H9 (cell line): ENCODE measurements around the gene KCNMA1. TPM values are rescaled to one million over a fixed set of nuclear protein-coding genes. Genes with fewer than 3 reads are reported as not detected.

Experiments used
- DNase-seq: peaks from one replicate; pipeline ENCODE4 v3.0.0-alpha.2; 2017
- H2AFZ ChIP-seq: one replicate; pipeline ENCODE4 v1.6.1; 2013; ENCODE audit warnings: mild to moderate bottlenecking, low read length, control low read depth, moderate library complexity
- H2AK5ac ChIP-seq: 2 replicates; pipeline ENCODE4 v1.6.1; 2013; ENCODE audit warnings: low read length, control low read depth, mixed read lengths; ENCODE audit not compliant: insufficient read length
- H2BK120ac ChIP-seq: one replicate; pipeline ENCODE4 v1.6.1; 2013; ENCODE audit warnings: low read depth, mild to moderate bottlenecking, low read length, control low read depth, inconsistent platforms; ENCODE audit not compliant: poor library complexity, severe bottlenecking
- H2BK12ac ChIP-seq: 2 replicates; pipeline ENCODE4 v1.6.1; 2013; ENCODE audit warnings: low read length, control low read depth, mixed read lengths, low read depth; ENCODE audit not compliant: insufficient read length
- H2BK15ac ChIP-seq: 2 replicates; pipeline ENCODE4 v1.6.1; 2013; ENCODE audit warnings: low read depth, low read length, control low read depth
- H2BK20ac ChIP-seq: one replicate; pipeline ENCODE4 v1.6.1; 2013; ENCODE audit warnings: low read depth, mild to moderate bottlenecking, low read length, control low read depth, inconsistent platforms; ENCODE audit not compliant: poor library complexity, severe bottlenecking
- H2BK5ac ChIP-seq: 2 replicates; pipeline ENCODE4 v1.6.1; 2013; ENCODE audit warnings: low read length, control low read depth, mixed read lengths; ENCODE audit not compliant: insufficient read length
- H3K14ac ChIP-seq: 2 replicates; pipeline ENCODE4 v1.6.1; 2013; ENCODE audit warnings: low read length, control low read depth; ENCODE audit not compliant: insufficient read depth
- H3K18ac ChIP-seq: 2 replicates; pipeline ENCODE4 v1.6.1; 2013; ENCODE audit warnings: low read depth, mild to moderate bottlenecking, mixed read lengths, low read length, control low read depth; ENCODE audit not compliant: insufficient read length
- H3K23ac ChIP-seq: 2 replicates; pipeline ENCODE4 v1.6.1; 2013; ENCODE audit warnings: low read length, control low read depth, mixed read lengths, low read depth; ENCODE audit not compliant: insufficient read length
- H3K23me2 ChIP-seq: 2 replicates; pipeline ENCODE4 v1.6.1; 2013; ENCODE audit warnings: low read depth, mild to moderate bottlenecking, mixed read lengths, low read length, control low read depth; ENCODE audit not compliant: insufficient read length, poor library complexity, severe bottlenecking
- H3K27ac ChIP-seq: 2 replicates; pipeline ENCODE4 v1.5.1; 2013; ENCODE audit warnings: low read length, control low read depth, mixed read lengths, low read depth; ENCODE audit not compliant: insufficient read length
- H3K27me3 ChIP-seq: 2 replicates; pipeline ENCODE4 v1.6.1; 2013; ENCODE audit warnings: low read length, control low read depth, inconsistent platforms; ENCODE audit not compliant: insufficient read depth
- H3K4ac ChIP-seq: 2 replicates; pipeline ENCODE4 v1.6.1; 2013; ENCODE audit warnings: low read depth, mild to moderate bottlenecking, control low read depth, inconsistent platforms, low read length, moderate library complexity
- H3K4me1 ChIP-seq: 2 replicates; pipeline ENCODE4 v1.6.1; 2013; ENCODE audit warnings: low read length, control low read depth, inconsistent platforms; ENCODE audit not compliant: insufficient read depth
- H3K4me2 ChIP-seq: 2 replicates; pipeline ENCODE4 v1.6.1; 2013; ENCODE audit warnings: low read length, control low read depth, mixed read lengths; ENCODE audit not compliant: insufficient read length, insufficient read depth
- H3K56ac ChIP-seq: 2 replicates; pipeline ENCODE4 v1.6.1; 2013; ENCODE audit warnings: low read depth, mild to moderate bottlenecking, mixed read lengths, low read length, control low read depth; ENCODE audit not compliant: insufficient read length
- H3K79me1 ChIP-seq: 2 replicates; pipeline ENCODE4 v1.6.1; 2013; ENCODE audit warnings: low read depth, mild to moderate bottlenecking, moderate library complexity, low read length, control low read depth, inconsistent platforms; ENCODE audit not compliant: insufficient read depth, poor library complexity, severe bottlenecking
- H3K79me2 ChIP-seq: 2 replicates; pipeline ENCODE4 v1.6.1; 2013; ENCODE audit warnings: low read length, control low read depth, inconsistent platforms; ENCODE audit not compliant: insufficient read depth
- H3K9ac ChIP-seq: 2 replicates; pipeline ENCODE4 v1.6.1; 2013; ENCODE audit warnings: low read length, control low read depth, mixed read lengths; ENCODE audit not compliant: insufficient read length; ENCODE audit errors: extremely low read depth
- H3K9me3 ChIP-seq: one replicate; pipeline ENCODE4 v1.6.1; 2013; ENCODE audit warnings: low read depth, low read length, inconsistent platforms; ENCODE audit not compliant: control insufficient read depth
- H3T11ph ChIP-seq: one replicate; pipeline ENCODE4 v1.6.1; 2013; ENCODE audit warnings: mild to moderate bottlenecking, low read length, control low read depth, inconsistent platforms
- H4K20me1 ChIP-seq: one replicate; pipeline ENCODE4 v1.6.1; 2013; ENCODE audit not compliant: control insufficient read depth, insufficient read length, insufficient read depth
- H4K5ac ChIP-seq: 2 replicates; pipeline ENCODE4 v1.6.1; 2013; ENCODE audit warnings: low read depth, mild to moderate bottlenecking, mixed read lengths, low read length, control low read depth; ENCODE audit not compliant: insufficient read length
- H4K8ac ChIP-seq: replicated peaks from 2 replicates; pipeline ENCODE4 v1.6.1; 2013; ENCODE audit warnings: low read length, control low read depth, mixed read lengths, low read depth; ENCODE audit not compliant: insufficient read length
- H4K91ac ChIP-seq: 2 replicates; pipeline ENCODE4 v1.6.1; 2013; ENCODE audit warnings: low read depth, mild to moderate bottlenecking, moderate library complexity, mixed read lengths, low read length, control low read depth; ENCODE audit not compliant: insufficient read length
- H3K27ac Mint-ChIP-seq, 3 experiments: 2 replicates in 2 of 3; 3 replicates in 1 of 3; pipeline ENCODE4 v1.8.0; 2020 to 2021; ENCODE audit warnings: mixed read lengths in 3 of 3, mild to moderate bottlenecking in 1 of 3, moderate library complexity in 1 of 3
- H3K27me3 Mint-ChIP-seq: 2 replicates; pipeline ENCODE4 v1.8.0; 2021; ENCODE audit warnings: low read depth, mild to moderate bottlenecking, moderate library complexity, mixed read lengths
- H3K36me3 Mint-ChIP-seq, 3 experiments: 2 replicates in 2 of 3; 3 replicates in 1 of 3; pipeline ENCODE4 v1.8.0; 2020 to 2021; ENCODE audit warnings: low read depth in 3 of 3, mixed read lengths in 3 of 3; ENCODE audit not compliant: insufficient read depth in 1 of 3
- H3K4me1 Mint-ChIP-seq, 2 experiments: 2 replicates each; pipeline ENCODE4 v1.8.0; 2020; ENCODE audit warnings: mixed read lengths in 2 of 2
- H3K4me3 Mint-ChIP-seq, 2 experiments: 2 replicates in 1 of 2; 3 replicates in 1 of 2; pipeline ENCODE4 v1.8.0; 2020 to 2021; ENCODE audit warnings: mild to moderate bottlenecking in 2 of 2, mixed read lengths in 2 of 2, moderate library complexity in 1 of 2
- H3K9me3 Mint-ChIP-seq, 2 experiments: 2 replicates in 1 of 2; 3 replicates in 1 of 2; pipeline ENCODE4 v1.8.0; 2020; ENCODE audit warnings: mild to moderate bottlenecking in 2 of 2, mixed read lengths in 2 of 2, moderate library complexity in 1 of 2
- CTCF ChIP-seq: fragments of 200-600 bp; sonication (generic); conservative IDR thresholded peaks from 3 replicates; pipeline ENCODE4 v1.8.0; 2021; ENCODE audit warnings: antibody characterized with exemption, mild to moderate bottlenecking
- WGBS: extraction: QIAGEN DNeasy Blood & Tissue Kit; methylation state at CpG from one replicate; pipeline ENCODE4 v1.1.7; 2013; ENCODE audit warnings: missing lambda C conversion rate, low lambda C conversion rate, mixed read lengths; ENCODE audit not compliant: insufficient read length; ENCODE audit errors: extremely low coverage; 5-methylcytosine and 5-hydroxymethylcytosine counted together
- total RNA-seq: library from RNA; stranded (reverse); gene quantifications from 2 replicates; pipeline ENCODE4 v1.2.1, GENCODE V29; 2021

The KCNMA1 gene
- total RNA-seq, 1 experiment from 2014 or later, result 2.0 TPM

GRCh38 chr10:76961841-76962240, 675.8 kb downstream of the KCNMA1 start:
- Mint-ChIP-seq H3K27me3 (no peaks in the 10 kb centered on the region; the same call in 1 of the 2 replicates), H3K9me3 (peaks cover 3 to 15% of the 10 kb centered on the region in 2 experiments; a peak in 4 of 5 replicates), H3K36me3 (peaks cover 0 to 12% (median 1%) of the 10 kb centered on the region in 3 experiments; a peak in 5 of 7 replicates), H3K4me3 (no peak overlapping the region), H3K4me1 (no peaks in the 10 kb centered on the region), H3K27ac (no peak overlapping the region)
- Histone ChIP-seq H3K18ac (no peak overlapping the region), H3K4ac (no peak overlapping the region), H3K27me3 (no peaks in the 10 kb centered on the region), H3K4me1 (no peaks in the 10 kb centered on the region), H4K5ac (no peak overlapping the region), H3K9me3 (no peaks in the 10 kb centered on the region), H3K4me2 (no peak overlapping the region), H3K9ac (no peak overlapping the region), H3T11ph (no peak overlapping the region), H3K23ac (no peak overlapping the region), H3K23me2 (no peaks in the 10 kb centered on the region), H2BK5ac (no peak overlapping the region), H2AFZ (no peak overlapping the region), H2AK5ac (no peak overlapping the region), H3K79me2 (no peaks in the 10 kb centered on the region), H4K91ac (no peak overlapping the region), H2BK15ac (no peak overlapping the region), H2BK20ac (no peak overlapping the region), H2BK12ac (no peak overlapping the region), H3K27ac (no peak overlapping the region), H3K79me1 (no peaks in the 10 kb centered on the region), H4K20me1 (no peaks in the 10 kb centered on the region), H3K56ac (no peak overlapping the region), H4K8ac (no peak overlapping the region), H2BK120ac (no peak overlapping the region), H3K14ac (no peak overlapping the region)
- TF ChIP-seq CTCF, result no peak
- no CpG with 5 or more reads among the region's 5 CpGs for WGBS
- DNase-seq, result no peak
